Fibroblast of peridontal ligament (primary cell): ENCODE measurements around the gene CZIB.
"Not testable (repeated sequence)": the region's sequence is repeated elsewhere in the genome, so short reads cannot be mapped to it uniquely, and the experiment has no call there.

Experiments
- DNase-seq: peaks from one replicate; pipeline ENCODE4 v3.0.0-alpha.2; 2010; ENCODE audit errors: extremely low read depth

Gene CZIB

DNA sequence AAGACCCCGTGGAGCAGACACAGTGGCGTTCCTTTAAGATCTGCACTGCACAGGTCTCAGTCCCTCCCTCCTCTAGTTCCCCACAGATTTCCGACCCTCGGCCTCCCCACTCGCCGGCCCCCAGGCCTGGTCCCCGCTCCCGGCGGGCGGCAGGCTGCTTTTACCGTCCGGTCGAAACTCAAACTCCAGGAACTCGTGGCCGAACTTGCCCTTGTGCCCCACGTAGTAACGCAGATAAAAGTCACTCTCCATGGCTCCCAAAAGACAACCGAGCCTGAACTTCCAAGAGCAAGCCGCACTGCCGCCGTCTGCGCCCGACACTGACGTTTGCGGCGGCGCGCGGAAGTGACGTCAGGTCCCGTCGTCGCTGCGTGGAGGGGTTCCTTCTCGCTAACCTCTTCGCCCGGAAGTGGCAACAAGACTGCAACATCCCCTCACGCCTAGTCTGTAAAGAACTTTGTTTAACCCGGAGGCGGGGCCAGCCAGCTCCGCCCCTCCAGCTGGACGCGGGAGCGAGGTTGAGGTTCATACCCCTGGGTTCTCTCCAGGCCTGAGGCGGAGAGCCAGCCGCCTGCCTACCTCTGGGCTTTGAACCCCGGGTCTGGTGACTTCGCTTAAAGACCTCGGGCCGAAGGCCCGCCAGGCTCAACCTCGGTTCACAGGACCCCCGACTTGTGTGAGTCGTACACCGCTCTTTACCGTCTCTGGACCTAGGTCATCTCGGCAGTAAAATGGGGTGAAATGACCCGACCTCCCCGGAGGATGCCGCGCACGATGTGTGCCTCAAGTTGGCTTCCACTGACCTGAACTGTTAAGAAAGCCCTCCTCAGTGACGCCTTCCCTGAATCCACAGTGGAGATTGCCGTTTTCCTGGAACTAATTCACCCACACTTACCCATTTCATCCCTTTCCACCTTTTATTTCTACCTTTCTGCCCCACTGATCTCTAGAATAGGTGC is 18.0 kb upstream of the CZIB start, which contains the start of gene MAGOH:
MAGOH (minus strand) TSS at position 322 of the 959 bp plus-strand sequence; CDS start at position 252, 70 bp downstream.
- DNase-seq: peak; percentile 96

DNA sequence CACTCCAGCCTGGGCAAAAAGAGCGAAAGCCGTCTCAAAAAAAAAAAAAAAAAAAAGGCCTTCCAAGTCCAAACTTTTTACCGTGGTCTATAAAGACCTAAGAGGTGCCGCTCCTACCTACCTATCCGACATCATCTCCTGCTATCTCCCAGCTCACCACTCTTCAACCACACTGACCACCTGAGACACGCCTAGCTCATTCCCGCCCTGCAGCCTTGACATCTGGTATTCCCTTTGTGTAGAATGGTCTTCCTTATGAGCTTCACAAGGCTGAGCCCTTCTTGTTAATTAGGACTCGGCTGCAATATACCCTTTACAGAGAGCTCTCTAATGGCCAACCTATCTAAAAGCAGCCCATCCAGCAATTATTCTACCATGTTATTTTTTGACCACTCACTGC is 17.2 kb upstream of the CZIB start:
- no peak for DNase-seq

- no peak for DNase-seq
Measured at GRCh38 chr1:53220962-53221286, 490 bp upstream of the CZIB start.

DNA sequence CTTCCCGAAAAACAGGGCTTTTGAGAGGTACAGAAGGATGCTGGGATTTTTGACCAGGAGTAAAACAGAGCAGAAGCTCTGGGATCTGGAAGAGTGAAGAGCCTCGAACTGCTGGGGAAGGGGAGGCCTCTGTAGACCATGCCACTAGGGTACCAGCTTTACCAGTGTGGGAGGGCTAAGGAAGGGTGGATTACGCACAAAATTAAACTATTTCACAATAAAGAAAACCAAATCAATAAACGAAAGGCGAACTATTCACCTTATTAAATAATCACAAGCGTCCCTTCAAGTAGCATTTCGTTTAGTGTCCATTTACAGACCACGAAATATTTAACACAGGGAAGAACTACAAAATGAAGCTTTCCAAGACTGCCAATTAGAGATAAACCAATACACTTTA is 723 bp downstream of the CZIB start:
- DNase-seq: no peak

- DNase-seq: no peak
Measured at GRCh38 chr1:53218201-53218600, 2.2 kb downstream of the CZIB start.

DNA sequence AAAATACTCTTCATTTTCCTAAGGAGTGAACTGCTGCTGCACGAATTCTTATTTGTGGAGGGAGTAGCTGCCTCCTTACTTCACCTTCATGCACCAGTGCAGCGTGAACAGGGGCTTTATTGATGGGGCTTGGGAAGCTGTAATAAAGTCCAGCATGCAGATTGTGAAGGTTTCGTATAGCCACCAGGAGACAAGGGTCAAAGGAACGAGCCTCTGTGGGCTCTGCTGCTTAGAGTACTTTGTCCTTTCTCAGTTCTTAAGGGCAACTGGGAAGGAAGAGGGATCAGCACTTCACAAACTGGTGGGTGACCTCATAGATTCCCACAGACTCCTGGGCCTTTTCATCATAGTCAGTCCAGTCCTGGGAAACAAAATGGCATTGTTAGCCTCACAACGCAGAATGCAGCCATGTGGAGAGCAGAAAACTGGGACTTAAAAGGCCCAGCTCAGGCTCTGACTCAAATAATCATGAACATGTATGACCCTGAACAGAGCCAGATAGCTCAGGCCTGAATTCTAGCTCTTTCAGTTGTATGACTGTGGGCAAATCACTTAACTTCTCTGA is 6.0 kb downstream of the CZIB start:
- DNase-seq: no peak

GRCh38 chr1:53210954-53211353 is 9.5 kb downstream of the CZIB start:
- no peak for DNase-seq

DNA sequence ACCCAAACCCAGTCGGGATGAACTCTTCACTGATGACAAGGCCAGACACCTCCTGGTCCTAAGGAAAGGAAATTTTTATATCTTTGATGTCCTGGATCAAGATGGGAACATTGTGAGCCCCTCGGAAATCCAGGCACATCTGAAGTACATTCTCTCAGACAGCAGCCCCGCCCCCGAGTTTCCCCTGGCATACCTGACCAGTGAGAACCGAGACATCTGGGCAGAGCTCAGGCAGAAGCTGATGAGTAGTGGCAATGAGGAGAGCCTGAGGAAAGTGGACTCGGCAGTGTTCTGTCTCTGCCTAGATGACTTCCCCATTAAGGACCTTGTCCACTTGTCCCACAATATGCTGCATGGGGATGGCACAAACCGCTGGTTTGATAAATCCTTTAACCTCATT is 10.1 kb downstream of the CZIB start:
- DNase-seq: no peak

- peak; percentile 88 for DNase-seq
Measured at GRCh38 chr1:53207726-53208125, 12.7 kb downstream of the CZIB start.

- peak; percentile 84 for DNase-seq
Measured at GRCh38 chr1:53206735-53207379, 13.6 kb downstream of the CZIB start.

DNA sequence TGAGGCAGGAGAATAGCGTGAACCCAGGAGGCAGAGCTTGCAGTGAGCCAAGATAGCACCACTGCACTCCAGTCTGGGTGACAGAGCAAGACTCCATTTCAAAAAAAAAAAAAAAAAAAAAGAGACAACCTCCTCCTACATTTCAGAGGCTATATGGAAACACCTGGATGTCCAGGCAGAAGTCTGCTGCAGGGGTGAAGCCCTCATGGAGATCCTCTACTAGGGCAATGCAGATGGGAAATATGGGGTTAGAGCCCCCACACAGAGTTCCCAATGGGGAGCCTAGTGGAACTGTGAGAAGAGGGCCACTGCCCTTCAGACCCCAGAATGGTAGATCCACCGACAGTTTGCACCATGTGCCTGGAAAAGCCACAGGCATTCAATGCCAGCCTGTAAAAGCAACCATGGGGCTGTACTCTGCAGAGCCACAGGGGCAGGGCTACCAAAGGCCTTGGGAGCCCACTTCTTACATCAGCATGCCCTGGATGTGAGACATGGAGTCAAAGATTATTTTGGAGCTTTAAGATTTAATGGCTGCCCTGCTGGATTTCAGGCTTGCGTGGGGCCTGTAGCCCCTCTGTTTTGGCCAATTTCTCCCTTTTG is 14.2 kb downstream of the CZIB start:
- DNase-seq: not testable (repeated sequence)

DNA sequence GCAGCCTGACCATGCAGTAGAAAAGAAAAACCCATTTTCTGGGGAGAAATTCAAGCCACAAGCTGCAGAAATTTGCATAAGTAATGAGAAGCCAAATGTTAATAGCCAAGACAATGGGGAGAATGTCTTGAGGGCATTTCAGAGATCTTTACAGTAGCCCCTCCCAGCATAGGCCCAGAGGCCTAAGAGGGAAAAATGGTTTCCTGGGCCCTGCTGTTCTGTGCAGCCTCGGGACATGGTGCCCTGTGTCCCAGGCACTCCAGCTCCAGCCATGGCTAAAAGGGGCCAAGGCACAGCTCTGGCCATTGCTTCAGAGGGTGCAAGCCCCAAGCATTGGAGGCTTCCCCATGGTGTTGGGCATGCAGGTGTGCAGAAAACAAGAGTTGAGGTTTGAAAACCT is 14.9 kb downstream of the CZIB start:
- DNase-seq: not testable (repeated sequence)

DNA sequence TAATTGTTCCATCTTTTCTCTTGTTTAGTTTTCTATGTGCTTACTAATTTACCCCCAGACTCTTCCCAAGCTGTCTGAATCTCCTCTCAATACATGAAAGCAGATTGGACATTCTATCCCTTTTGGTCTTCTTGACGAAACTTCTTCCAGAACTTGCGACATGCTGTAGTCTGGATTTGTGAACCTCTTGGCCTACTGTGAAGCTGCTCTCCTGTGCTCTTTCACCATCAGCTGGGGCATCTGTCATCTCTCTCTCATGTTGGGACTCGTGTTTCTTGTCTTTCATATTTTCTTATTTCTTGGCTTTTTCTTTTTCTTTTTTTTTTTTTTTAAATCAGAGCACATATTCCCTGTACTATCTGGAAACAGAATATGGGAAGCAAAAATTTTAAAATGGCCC is 17.0 kb downstream of the CZIB start:
- no peak for DNase-seq

DNA sequence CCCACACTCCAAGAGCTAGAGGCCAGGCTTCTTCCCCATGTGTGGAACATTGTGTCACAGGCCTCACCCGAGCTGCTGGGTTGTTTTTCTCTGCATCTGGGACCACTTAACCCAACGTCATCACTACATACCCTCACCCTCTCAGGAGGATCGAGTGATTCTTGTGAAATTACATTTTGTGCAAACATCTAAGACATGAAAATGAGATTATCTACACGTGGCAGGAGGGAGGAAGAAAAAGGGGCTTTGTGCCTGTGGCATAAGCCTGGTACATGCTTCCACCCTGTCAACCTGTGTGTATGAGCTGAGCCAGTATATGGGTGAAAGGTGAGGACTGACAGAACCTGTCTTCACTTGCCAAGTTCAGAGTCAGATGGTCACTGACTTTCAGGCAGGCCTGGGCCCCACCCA is 22.2 kb downstream of the CZIB start:
- DNase-seq: peak; percentile 96

DNA sequence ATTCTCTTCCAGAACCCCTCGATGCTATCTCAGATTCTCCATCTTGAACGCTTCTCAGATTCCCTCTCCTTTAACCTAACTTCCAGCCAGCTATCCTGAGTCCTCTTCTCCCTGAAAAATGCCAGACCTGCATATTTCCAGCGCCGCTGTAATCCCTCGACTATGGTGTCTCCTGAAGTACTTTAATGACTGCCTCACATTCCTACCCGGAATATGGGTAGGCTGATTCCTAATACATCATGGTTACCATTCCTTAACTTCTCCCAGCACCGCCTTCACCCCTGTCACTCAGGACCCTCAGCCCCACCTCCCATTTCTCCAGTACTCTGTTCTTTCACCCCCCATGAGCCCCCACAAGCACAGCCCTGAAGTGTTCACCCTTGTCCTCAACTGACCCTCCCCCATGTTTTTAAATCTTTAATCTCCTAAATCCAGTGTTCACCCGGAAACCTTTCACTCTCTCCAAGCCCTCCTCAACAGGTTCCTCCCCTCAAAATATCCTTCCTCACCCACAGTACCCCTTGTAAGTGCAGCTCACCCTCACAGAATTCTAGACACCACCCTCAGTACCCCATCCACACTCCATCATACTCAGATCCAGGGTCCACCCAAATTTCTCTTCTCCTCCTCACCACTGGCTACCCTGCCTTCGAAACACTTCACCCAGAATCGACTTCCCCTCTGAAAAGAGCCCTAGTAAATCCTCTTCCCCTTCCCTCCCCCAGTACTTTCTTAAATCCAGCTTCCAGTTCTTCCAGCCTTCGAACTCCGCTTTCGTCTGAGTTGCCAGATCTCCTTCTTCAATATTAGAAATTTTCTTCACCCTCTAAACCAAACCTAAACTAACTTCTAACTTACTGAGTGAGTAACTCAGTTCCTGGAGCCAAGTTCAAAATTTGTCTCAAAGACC is 22.9 kb downstream of the CZIB start:
- DNase-seq: peak; percentile 48

- peak; percentile 88 for DNase-seq
Measured at GRCh38 chr1:53196485-53197290, 23.7 kb downstream of the CZIB start, which contains the start of gene CPT2. TSS of gene CPT2 (plus strand) at chr1:53196824. CDS start at chr1:53196944, 120 bp downstream.

- DNase-seq: no peak
Measured at GRCh38 chr1:53196017-53196484, 24.4 kb downstream of the CZIB start.

DNA sequence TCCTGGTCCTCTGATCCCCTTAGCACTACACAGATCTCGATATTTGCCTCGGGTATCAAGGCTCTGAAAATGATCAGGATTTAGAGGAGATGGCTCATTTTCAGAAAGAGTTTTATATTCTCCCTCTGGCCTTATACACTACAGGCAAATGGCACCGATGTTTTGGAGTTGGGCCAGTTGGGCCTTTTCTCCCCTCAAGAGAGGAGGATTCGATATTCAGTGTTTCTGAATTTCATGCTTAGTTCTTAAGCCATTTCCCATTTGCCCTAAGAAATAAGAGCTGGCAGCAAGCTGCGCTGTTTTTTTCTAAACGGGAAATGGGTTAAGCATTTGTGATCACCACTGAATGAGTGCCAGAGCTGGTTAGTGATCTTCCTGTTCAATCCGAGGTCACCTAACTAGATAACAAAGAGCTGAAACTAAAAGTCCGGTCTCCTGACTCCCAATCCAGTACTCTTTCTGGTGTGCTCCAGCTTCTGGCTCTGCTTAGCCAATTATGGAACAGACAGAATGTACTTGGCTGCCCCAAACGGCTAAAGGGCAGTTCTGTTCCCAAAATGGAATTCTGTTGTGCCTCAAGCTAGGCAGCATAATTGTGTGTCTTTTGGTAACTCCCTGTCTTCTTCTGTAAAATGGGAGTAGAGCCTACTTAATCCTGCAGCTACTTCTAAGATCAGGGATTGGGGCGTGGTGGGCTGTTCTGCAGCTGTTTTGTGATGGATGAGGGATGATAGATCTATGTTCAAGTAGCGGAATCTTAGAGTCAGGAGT is 25.0 kb downstream of the CZIB start:
- no peak for DNase-seq

- DNase-seq: no peak
Measured at GRCh38 chr1:53190210-53190611, 30.2 kb downstream of the CZIB start.
